Sigmoid colon (tissue), 7 donors: ENCODE results near the gene C12orf75. TPM values are rescaled to one million over a fixed set of nuclear protein-coding genes. Genes with fewer than 3 reads are reported as not detected.

Source experiments
- DNase-seq: peaks from one replicate; pipeline ENCODE4 v3.0.0-alpha.2; 2019
- H3K27ac ChIP-seq, 4 donors: fragments of 200-600 bp; sonication (generic); one replicate each; pipeline ENCODE4 v1.5.1; 2016 to 2019; ENCODE audit warnings: mild to moderate bottlenecking in 1 of 4
- H3K27me3 ChIP-seq, 3 donors: fragments of 200-600 bp; sonication (generic); one replicate each; pipeline ENCODE4 v1.5.1; 2019; ENCODE audit warnings: mild to moderate bottlenecking in 1 of 3
- H3K36me3 ChIP-seq, 4 donors: fragments of 200-600 bp; sonication (generic); one replicate each; pipeline ENCODE4 v1.5.1; 2016 to 2019
- H3K4me1 ChIP-seq, 4 donors: fragments of 200-600 bp; sonication (generic); one replicate each; pipeline ENCODE4 v1.5.1; 2017 to 2019
- H3K4me3 ChIP-seq, 4 donors: fragments of 200-600 bp; sonication (generic); one replicate each; pipeline ENCODE4 v1.5.1; 2017 to 2019; ENCODE audit warnings: mild to moderate bottlenecking in 2 of 4, moderate library complexity in 1 of 4
- H3K9me3 ChIP-seq, 4 donors: fragments of 200-600 bp in 3 of 4; sonication (generic) in 3 of 4; one replicate each; pipeline versions ENCODE4 v1.5.1 to v1.6.1; 2013 to 2019
- CTCF ChIP-seq, 4 experiments: fragments of 450-650 bp in 3 of 4; fragments of 200-600 bp in 1 of 4; IDR thresholded peaks; one replicate each; pipeline ENCODE4 v1.5.1; 2016 to 2019; ENCODE audit warnings: antibody characterized with exemption in 4 of 4, mild to moderate bottlenecking in 3 of 4, moderate library complexity in 2 of 4
- EP300 ChIP-seq, 4 donors: sonication (generic); formaldehyde crosslinking; IDR thresholded peaks; one replicate each; pipeline ENCODE4 v1.6.1; 2017; ENCODE audit warnings: antibody characterized with exemption in 4 of 4
- POLR2A ChIP-seq, 2 donors: fragments of 450-650 bp; IDR thresholded peaks; one replicate each; pipeline ENCODE4 v1.6.1; 2016; ENCODE audit warnings: antibody characterized with exemption in 2 of 2, mild to moderate bottlenecking in 2 of 2, moderate library complexity in 2 of 2
- POLR2AphosphoS5 ChIP-seq, 4 donors: sonication (generic); formaldehyde crosslinking; IDR thresholded peaks; one replicate each; pipeline ENCODE4 v1.6.1; 2017; ENCODE audit warnings: antibody characterized with exemption in 4 of 4
- WGBS, 2 donors: extraction: QIAGEN DNeasy Blood & Tissue Kit; methylation state at CpG; one replicate each; pipeline ENCODE4 v1.1.7; 2013; 5-methylcytosine and 5-hydroxymethylcytosine counted together
- intact Hi-C: fragments of 100-400 bp; cut with DNase I; formaldehyde crosslinking; loops from one replicate; pipeline ENCODE4 v1.15.1; 2023
- polyA plus RNA-seq, 3 donors: library from polyadenylated mRNA; stranded (reverse); fragments of 200-250 nt; gene quantifications; one replicate each; pipeline ENCODE4 v1.2.3, GENCODE V29; 2013
- total RNA-seq, 4 donors: library from RNA; depleted of rRNA; stranded (reverse); fragments of >200 nt; gene quantifications; one replicate each; pipeline ENCODE4 v1.1.0, GENCODE V29; 2016
- donor health status: healthy with polysubstance abuse.
- donor health status: Bipolar disorder and iron deficiency.
- donor health status: healthy.

The C12orf75 gene
- total and polyA plus RNA-seq, 7 donors: 1.6 to 310 (median 4.4) TPM

- intact Hi-C loops: no loop called here
- no peak for DNase-seq
- Histone ChIP-seq H3K4me1 (no peaks in the 10 kb centered on the region), H3K9me3 (no peaks in the 10 kb centered on the region), H3K27me3 (no peaks in the 10 kb centered on the region), H3K27ac (no peak overlapping the region), H3K36me3 (no peaks in the 10 kb centered on the region), H3K4me3 (no peak overlapping the region)
- WGBS, 2 donors: 91 to 95% methylated on average over 2 of the region's 2 CpGs
- TF ChIP-seq EP300 (IDR thresholded peaks at IDR 0.05): no peak
These were observed 5.8 kb upstream of the C12orf75 start for GRCh38 chr12:105324704-105325103.

DNA sequence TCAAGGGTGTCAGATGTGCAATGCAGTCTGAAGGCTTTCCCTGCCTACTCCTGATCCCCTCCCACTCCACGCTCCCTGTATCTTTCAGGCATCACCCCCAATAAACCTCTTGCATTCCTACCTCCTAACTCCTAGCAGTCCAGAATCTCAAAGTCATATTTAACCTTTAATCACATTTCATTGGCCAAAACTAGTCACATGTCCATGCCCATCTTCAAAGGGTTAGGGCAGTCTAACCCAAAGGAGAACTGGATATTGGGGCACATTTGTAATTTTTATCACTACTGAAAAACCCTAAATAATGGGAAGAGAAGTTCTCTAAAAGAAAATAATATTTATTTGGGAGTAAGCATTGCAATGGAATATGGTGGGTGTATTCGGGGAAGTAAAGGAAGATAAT is 5.4 kb upstream of the C12orf75 start:
- DNase-seq: no peak
- WGBS, 2 donors: 95 to 96% methylated on average over 2 of the region's 2 CpGs
- intact Hi-C loops: no loop called here
- H3K4me1 ChIP-seq: peaks cover 0 to 4% (median 3%) of the 10 kb centered on the region in 4 donors
- no peak overlapping the region for H3K4me3 ChIP-seq
- H3K27me3 ChIP-seq: no peaks in the 10 kb centered on the region
- H3K9me3 ChIP-seq: no peaks in the 10 kb centered on the region
- H3K27ac ChIP-seq: no peak overlapping the region
- TF ChIP-seq CTCF (IDR thresholded peaks at IDR 0.05) (no peak), POLR2AphosphoS5 (IDR thresholded peaks at IDR 0.05) (no peak), EP300 (IDR thresholded peaks at IDR 0.05) (no peak), POLR2A (IDR thresholded peaks at IDR 0.05) (no peak)
- no peaks in the 10 kb centered on the region for H3K36me3 ChIP-seq

DNA sequence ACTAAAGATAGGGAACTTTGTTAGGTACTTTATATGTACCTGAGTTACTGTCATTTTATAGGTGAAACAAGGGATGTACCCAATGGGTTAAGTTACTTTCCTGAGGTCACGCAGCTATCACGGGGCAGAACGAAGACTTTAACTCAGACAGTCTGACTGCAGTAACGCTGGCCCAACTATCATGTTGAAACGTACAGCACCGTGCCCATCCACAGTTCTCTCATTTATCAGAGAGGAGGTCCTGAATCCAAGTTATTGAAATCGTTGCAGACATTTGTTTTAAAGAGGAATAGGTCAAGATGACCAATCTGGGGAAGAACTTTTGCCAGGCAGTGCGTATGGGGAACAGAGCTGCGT is 587 bp upstream of the C12orf75 start:
- Histone ChIP-seq H3K27ac (no peak overlapping the region), H3K27me3 (peaks cover 0 to 11% (median 0%) of the 10 kb centered on the region in 3 donors), H3K9me3 (no peaks in the 10 kb centered on the region), H3K4me3 (peak overlapping the region in 3 of 4 donors; percentile 63 to 74 (median 72)), H3K36me3 (no peaks in the 10 kb centered on the region), H3K4me1 (peaks cover 0 to 20% (median 8%) of the 10 kb centered on the region in 4 donors)
- intact Hi-C loops: no loop called here
- DNase-seq: no peak
- 3 to 5% methylated on average over 9 of the region's 9 CpGs for WGBS, 2 donors
- TF ChIP-seq POLR2A (IDR thresholded peaks at IDR 0.05) (no peak), POLR2AphosphoS5 (IDR thresholded peaks at IDR 0.05) (no peak), CTCF (IDR thresholded peaks at IDR 0.05) (no peak), EP300 (IDR thresholded peaks at IDR 0.05) (no peak)

DNA sequence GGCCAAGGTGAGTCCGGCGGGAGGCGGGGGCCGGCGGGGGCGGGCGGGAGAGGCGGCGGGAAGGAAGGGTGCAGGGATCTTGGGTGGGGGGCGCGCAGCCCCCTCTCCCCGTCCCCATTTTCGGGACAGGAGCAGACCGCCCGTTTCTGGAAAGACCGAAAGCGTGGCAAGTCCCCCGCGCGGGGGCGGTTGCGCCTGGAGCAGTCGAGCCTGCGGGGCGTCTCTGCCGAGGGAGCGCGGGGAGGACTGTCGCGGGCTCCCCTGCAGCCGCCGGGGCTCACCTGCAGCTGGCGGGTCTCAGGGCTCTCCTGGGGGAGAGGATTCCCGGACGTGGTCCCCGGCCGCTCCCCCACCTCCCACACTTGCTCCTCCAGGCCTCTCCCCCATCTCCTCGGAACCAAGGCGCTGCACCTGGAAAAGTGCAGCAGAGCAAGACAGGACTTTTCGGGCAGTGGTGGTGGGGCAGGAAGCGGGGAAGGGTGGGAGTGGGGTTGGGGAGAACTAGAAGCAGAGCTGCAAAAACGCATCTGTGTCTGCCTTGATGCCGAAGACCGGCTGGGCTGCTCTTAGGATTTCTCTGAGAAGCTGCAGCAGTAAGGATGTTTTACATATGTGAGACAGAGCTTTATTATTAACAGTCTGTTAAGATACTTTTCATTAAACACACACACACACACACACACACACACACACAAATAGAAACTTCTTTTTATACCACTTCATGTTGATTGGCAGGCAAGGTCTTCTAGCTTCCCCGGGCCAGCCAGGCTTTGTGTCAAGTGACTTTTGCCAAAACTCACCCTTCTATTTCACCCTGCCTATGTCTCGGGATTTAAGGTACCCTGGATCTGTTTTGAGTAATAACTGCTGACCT is 677 bp downstream of the C12orf75 start:
- intact Hi-C loops: no loop called here
- DNase-seq: no peak

More for the DNA sequence above, 677 bp downstream of the C12orf75 start:
- H3K27ac ChIP-seq: peak overlapping the region in 2 of 4 donors; percentile 4 to 21
- H3K4me3 ChIP-seq: peak overlapping the region; percentile 34 to 74 (median 68)
- 2% methylated on average over 46 of the region's 46 CpGs for WGBS, 2 donors
- TF ChIP-seq POLR2A (IDR thresholded peaks at IDR 0.05) (no peak), CTCF (IDR thresholded peaks at IDR 0.05) (no peak), POLR2AphosphoS5 (IDR thresholded peaks at IDR 0.05) (no peak), EP300 (IDR thresholded peaks at IDR 0.05) (no peak)
- H3K4me1 ChIP-seq: peaks cover 0 to 20% (median 8%) of the 10 kb centered on the region in 4 donors
- no peaks in the 10 kb centered on the region for H3K36me3 ChIP-seq
- H3K9me3 ChIP-seq: no peaks in the 10 kb centered on the region
- H3K27me3 ChIP-seq: peaks cover 0 to 11% (median 0%) of the 10 kb centered on the region in 3 donors
